Effector memory CD4-positive, alpha-beta T cell (primary cell): ENCODE results near the gene RPL29.
A peak's percentile ranks its signal among the peaks of the same experiment; 100 is the strongest.
"Not testable (repeated sequence)": the region's sequence is repeated elsewhere in the genome, so short reads cannot be mapped to it uniquely, and the experiment has no call there.

ENCODE experiments used
- DNase-seq, 3 donors: peaks; one replicate each; pipeline ENCODE4 v3.0.0-alpha.2; 2020
- H3K27ac ChIP-seq: 2 replicates; pipeline ENCODE4 v1.7.0; 2013; ENCODE audit warnings: mild to moderate bottlenecking, low read length, moderate library complexity; ENCODE audit not compliant: insufficient read depth, poor library complexity, severe bottlenecking
- H3K27me3 ChIP-seq: replicated peaks from 2 replicates; pipeline ENCODE4 v1.7.0; 2013; ENCODE audit warnings: mild to moderate bottlenecking, low read length; ENCODE audit not compliant: insufficient read depth, control insufficient read depth, poor library complexity, severe bottlenecking
- H3K36me3 ChIP-seq: 2 replicates; pipeline ENCODE4 v1.7.0; 2013; ENCODE audit warnings: mild to moderate bottlenecking, low read length, moderate library complexity; ENCODE audit not compliant: control insufficient read depth, insufficient read depth
- H3K4me1 ChIP-seq: 2 replicates; pipeline ENCODE4 v1.7.0; 2013; ENCODE audit warnings: low read length, mild to moderate bottlenecking; ENCODE audit not compliant: control insufficient read depth, insufficient read depth, poor library complexity, severe bottlenecking
- H3K4me3 ChIP-seq: 2 replicates; pipeline ENCODE4 v1.7.0; 2013; ENCODE audit warnings: low read length, low read depth, mild to moderate bottlenecking; ENCODE audit not compliant: insufficient read depth, poor library complexity, severe bottlenecking
- H3K9me3 ChIP-seq: 2 replicates; pipeline ENCODE4 v1.7.0; 2013; ENCODE audit warnings: mild to moderate bottlenecking, low read length, moderate library complexity; ENCODE audit not compliant: control insufficient read depth
- total RNA-seq, 3 donors: gene quantifications; one replicate each; lab custom pipeline; 2026; lab: John Stamatoyannopoulos, UW

The RPL29 gene
- 499 to 721 (median 531) reads per million in 3 donors for total RNA-seq

GRCh38 chr3:51995346-51996163 is at the start of gene RPL29:
TSS of gene RPL29 (minus strand) at chr3:51995895. CDS start at chr3:51995461, 434 bp downstream.
- Histone ChIP-seq H3K27ac (peak within 1 kb of the TSS; percentile 85), H3K27me3 (no peaks in the 10 kb centered on the region), H3K4me1 (peaks cover 10% of the 10 kb centered on the region), H3K36me3 (peaks cover 21% of the 10 kb centered on the region), H3K9me3 (no peaks in the 10 kb centered on the region), H3K4me3 (peak within 1 kb of the TSS; percentile 79)
- DNase-seq, result peak; percentile 82 to 87 (median 86)

GRCh38 chr3:52044869-52045619 is 49.3 kb upstream of the RPL29 start:
- H3K4me1 ChIP-seq, result peaks cover 9% of the 10 kb centered on the region
- H3K4me3 ChIP-seq, result no peak overlapping the region

GRCh38 chr3:52043750-52044149 is 48.1 kb upstream of the RPL29 start:
- no peak for DNase-seq
- Histone ChIP-seq H3K27ac (no peak overlapping the region), H3K4me3 (no peak overlapping the region), H3K27me3 (no peaks in the 10 kb centered on the region), H3K36me3 (peaks cover 11% of the 10 kb centered on the region), H3K4me1 (peaks cover 4% of the 10 kb centered on the region), H3K9me3 (no peaks in the 10 kb centered on the region)

More at GRCh38 chr3:52044869-52045619, 49.3 kb upstream of the RPL29 start:
- no peak overlapping the region for H3K27ac ChIP-seq
- no peaks in the 10 kb centered on the region for H3K27me3 ChIP-seq
- H3K9me3 ChIP-seq, result no peaks in the 10 kb centered on the region
- peaks cover 24% of the 10 kb centered on the region for H3K36me3 ChIP-seq
- no peak for DNase-seq

- H3K27ac ChIP-seq, H3K9me3 ChIP-seq, H3K27me3 ChIP-seq, H3K4me1 ChIP-seq, H3K36me3 ChIP-seq, DNase-seq, H3K4me3 ChIP-seq: not testable (repeated sequence)
Observed at GRCh38 chr3:52043039-52043438, 47.3 kb upstream of the RPL29 start.

- Histone ChIP-seq H3K36me3 (no peaks in the 10 kb centered on the region), H3K4me1 (no peaks in the 10 kb centered on the region)
Observed at GRCh38 chr3:52041118-52041731, 45.5 kb upstream of the RPL29 start.

GRCh38 chr3:52040600-52040999 is 44.9 kb upstream of the RPL29 start:
- H3K36me3 ChIP-seq, result no peaks in the 10 kb centered on the region
- no peak overlapping the region for H3K27ac ChIP-seq
- H3K4me1 ChIP-seq, result no peaks in the 10 kb centered on the region
- no peaks in the 10 kb centered on the region for H3K9me3 ChIP-seq
- no peak overlapping the region for H3K4me3 ChIP-seq
- DNase-seq, result no peak
- H3K27me3 ChIP-seq, result no peaks in the 10 kb centered on the region

More at GRCh38 chr3:52041118-52041731, 45.5 kb upstream of the RPL29 start:
- Histone ChIP-seq H3K9me3 (no peaks in the 10 kb centered on the region), H3K27me3 (no peaks in the 10 kb centered on the region), H3K27ac (no peak overlapping the region), H3K4me3 (no peak overlapping the region)
- DNase-seq, result no peak

GRCh38 chr3:52039846-52040245 is 44.2 kb upstream of the RPL29 start:
- DNase-seq, result no peak
- no peaks in the 10 kb centered on the region for H3K27me3 ChIP-seq
- H3K27ac ChIP-seq, result no peak overlapping the region
- H3K9me3 ChIP-seq, result no peaks in the 10 kb centered on the region
- no peak overlapping the region for H3K4me3 ChIP-seq
- no peaks in the 10 kb centered on the region for H3K4me1 ChIP-seq
- H3K36me3 ChIP-seq, result no peaks in the 10 kb centered on the region

- H3K36me3 ChIP-seq, result no peaks in the 10 kb centered on the region
- DNase-seq, result no peak
- no peaks in the 10 kb centered on the region for H3K27me3 ChIP-seq
- H3K27ac ChIP-seq, result no peak overlapping the region
- no peaks in the 10 kb centered on the region for H3K9me3 ChIP-seq
- no peaks in the 10 kb centered on the region for H3K4me1 ChIP-seq
- H3K4me3 ChIP-seq, result no peak overlapping the region
Observed at GRCh38 chr3:52039426-52039825, 43.7 kb upstream of the RPL29 start.

GRCh38 chr3:52038227-52038626 is 42.5 kb upstream of the RPL29 start:
- Histone ChIP-seq H3K27ac (no peak overlapping the region), H3K9me3 (no peaks in the 10 kb centered on the region), H3K36me3 (no peaks in the 10 kb centered on the region), H3K27me3 (no peaks in the 10 kb centered on the region), H3K4me1 (no peaks in the 10 kb centered on the region), H3K4me3 (no peak overlapping the region)
- no peak for DNase-seq
